C4-2B (cell line): ENCODE results near the gene AKR7A2.

ENCODE experiments used
- ZFX ChIP-seq: fragments of 450-650 bp; IDR thresholded peaks from 2 replicates; pipeline ENCODE4 v1.6.1; 2017
- TF ChIP-seq, protein P1 (sequence below): fragments of 450-650 bp; conservative IDR thresholded peaks from 2 replicates; pipeline ENCODE4 v1.5.1; 2017; ENCODE audit warnings: mild to moderate bottlenecking

DNA sequence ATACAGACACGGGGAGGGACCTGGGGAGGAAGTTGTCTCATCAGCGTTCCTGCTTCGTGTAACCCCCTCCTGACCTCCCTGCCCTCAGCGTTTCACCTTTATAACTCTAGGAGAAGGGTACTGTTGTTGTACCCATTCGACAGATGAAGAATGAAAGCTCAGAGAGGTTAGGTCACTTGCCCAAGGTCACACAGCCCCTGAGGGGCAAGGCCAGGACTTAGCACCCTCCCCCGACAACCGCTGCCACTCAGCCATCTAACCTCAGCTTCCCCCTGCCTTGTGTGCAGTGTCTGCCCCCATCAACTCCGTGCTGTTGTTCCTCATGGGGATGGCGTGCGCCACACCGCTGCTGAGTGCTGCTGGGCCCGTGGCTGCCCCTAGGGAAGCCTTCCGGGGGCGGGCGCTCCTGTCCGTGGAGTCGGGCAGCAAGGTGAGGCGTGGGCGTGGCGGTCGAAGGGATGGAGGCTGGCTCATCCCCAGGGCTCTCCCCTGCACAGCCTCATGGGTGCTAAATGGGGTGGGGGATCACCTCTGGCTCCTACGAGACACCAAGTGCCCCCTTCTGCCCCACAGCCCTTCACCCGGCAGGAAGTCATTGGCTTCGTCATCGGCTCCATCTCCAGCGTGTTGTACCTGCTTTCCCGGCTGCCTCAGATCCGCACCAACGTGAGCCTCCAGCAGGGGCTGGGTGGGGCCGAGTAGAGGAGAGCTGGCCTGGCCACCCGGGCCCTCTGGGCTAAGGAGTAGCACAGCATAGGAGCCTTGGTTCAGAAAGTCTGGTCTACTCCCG, 14.2 kb upstream of the AKR7A2 start:
- TF ChIP-seq, protein P1, sequence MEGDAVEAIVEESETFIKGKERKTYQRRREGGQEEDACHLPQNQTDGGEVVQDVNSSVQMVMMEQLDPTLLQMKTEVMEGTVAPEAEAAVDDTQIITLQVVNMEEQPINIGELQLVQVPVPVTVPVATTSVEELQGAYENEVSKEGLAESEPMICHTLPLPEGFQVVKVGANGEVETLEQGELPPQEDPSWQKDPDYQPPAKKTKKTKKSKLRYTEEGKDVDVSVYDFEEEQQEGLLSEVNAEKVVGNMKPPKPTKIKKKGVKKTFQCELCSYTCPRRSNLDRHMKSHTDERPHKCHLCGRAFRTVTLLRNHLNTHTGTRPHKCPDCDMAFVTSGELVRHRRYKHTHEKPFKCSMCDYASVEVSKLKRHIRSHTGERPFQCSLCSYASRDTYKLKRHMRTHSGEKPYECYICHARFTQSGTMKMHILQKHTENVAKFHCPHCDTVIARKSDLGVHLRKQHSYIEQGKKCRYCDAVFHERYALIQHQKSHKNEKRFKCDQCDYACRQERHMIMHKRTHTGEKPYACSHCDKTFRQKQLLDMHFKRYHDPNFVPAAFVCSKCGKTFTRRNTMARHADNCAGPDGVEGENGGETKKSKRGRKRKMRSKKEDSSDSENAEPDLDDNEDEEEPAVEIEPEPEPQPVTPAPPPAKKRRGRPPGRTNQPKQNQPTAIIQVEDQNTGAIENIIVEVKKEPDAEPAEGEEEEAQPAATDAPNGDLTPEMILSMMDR, result no peak
- TF ChIP-seq ZFX, result no peak
